Adrenal gland (tissue), 12 donors: ENCODE results near the gene TNRC6B. TPM values are rescaled to one million over a fixed set of nuclear protein-coding genes. Genes with fewer than 3 reads are reported as not detected.

ENCODE experiments used
- DNase-seq, 7 donors: peaks; one replicate each; pipeline ENCODE4 v3.0.0-alpha.2; 2019 to 2020
- H3K27ac ChIP-seq, 5 donors: fragments of 200-600 bp; sonication (generic) in 4 of 5; 1 replicate in 3 of 5; 2 replicates in 2 of 5; pipeline versions ENCODE4 v1.5.1 to v1.8.0; 2016 to 2020; ENCODE audit warnings: mild to moderate bottlenecking in 1 of 5
- H3K27me3 ChIP-seq: fragments of 200-600 bp; 2 replicates; pipeline ENCODE4 v1.8.0; 2021
- H3K36me3 ChIP-seq, 2 donors: fragments of 200-600 bp; replicated peaks in 1 of 2; 1 replicate in 1 of 2; 2 replicates in 1 of 2; pipeline versions ENCODE4 v1.5.1 to v1.8.0; 2018 to 2022
- H3K4me1 ChIP-seq, 2 donors: fragments of 200-600 bp; replicated peaks in 1 of 2; 1 replicate in 1 of 2; 2 replicates in 1 of 2; pipeline versions ENCODE4 v1.5.1 to v1.8.0; 2018 to 2021
- H3K4me3 ChIP-seq, 4 donors: fragments of 200-600 bp; sonication (generic) in 3 of 4; one replicate each; pipeline ENCODE4 v1.5.1; 2016 to 2018
- H3K9me3 ChIP-seq, 3 donors: fragments of 200-600 bp; sonication (generic) in 1 of 3; replicated peaks in 1 of 3; 1 replicate in 2 of 3; 2 replicates in 1 of 3; pipeline versions ENCODE4 v1.5.1 to v1.8.0; 2016 to 2021
- POLR2A ChIP-seq, 2 donors: fragments of 450-650 bp; IDR thresholded peaks; one replicate each; pipeline ENCODE4 v1.6.1; 2017; ENCODE audit warnings: antibody characterized with exemption in 2 of 2, mild to moderate bottlenecking in 2 of 2, moderate library complexity in 1 of 2
- WGBS, 4 donors: extraction: QIAGEN DNeasy Blood & Tissue Kit in 2 of 4; methylation state at CpG; one replicate each; pipeline versions ENCODE4 v1.1.5 to v1.1.7; 2013 to 2017; 5-methylcytosine and 5-hydroxymethylcytosine counted together
- intact Hi-C, 2 donors: fragments of 100-400 bp; cut with DNase I; formaldehyde crosslinking; loops; one replicate each; pipeline versions ENCODE4 v1.14.1 to v1.15.0; 2022 to 2023
- polyA plus RNA-seq, 3 donors: library from polyadenylated mRNA; stranded (reverse); fragments of 200-250 nt in 2 of 3; fragments of 350-450 nt in 1 of 3; fragmentation: Illumina TruSeq in 1 of 3; extraction: RNeasy Lipid Tissue Mini Kit (QIAGEN cat#74804) in 1 of 3; gene quantifications; one replicate each; pipeline ENCODE4 v1.2.3, GENCODE V29; 2013 to 2014
- total RNA-seq, 9 donors: library from RNA; depleted of rRNA in 4 of 9; stranded (reverse); fragments of >200 nt in 4 of 9; fragments of 120-200 nt in 1 of 9; fragmentation: NEBNext Ultra II Directional in 1 of 9; extraction: Animal tissue kit (Norgen Biotek cat#: 25700) in 1 of 9; gene quantifications; one replicate each; pipeline versions ENCODE4 v1.1.0 to v1.2.4, GENCODE V29; 2013 to 2023
- TF ChIP-seq, protein P1 (sequence below), 6 experiments: fragments of 450-650 bp in 4 of 6; fragments of 200-600 bp in 2 of 6; sonication (generic) in 1 of 6; IDR thresholded peaks; 1 replicate in 5 of 6; 2 replicates in 1 of 6; pipeline versions ENCODE4 v1.5.1 to v1.8.0; 2016 to 2021; ENCODE audit warnings: antibody characterized with exemption in 6 of 6, mild to moderate bottlenecking in 2 of 6, moderate library complexity in 1 of 6
- donor health status: healthy with polysubstance abuse.
- donor health status: Bipolar disorder and iron deficiency.
- donor health status: DM: yes; HTN: yes; CAD: no.
- donor health status: DM: no; HTN: no; CAD: no.
- donor health status: DM: no; HTN: no; CAD: no.
- donor health status: DM: yes; HTN: yes; CAD: no.

Gene TNRC6B
- total and polyA plus RNA-seq, 12 donors, result 2.8 to 57.6 (median 32.8) TPM

DNA sequence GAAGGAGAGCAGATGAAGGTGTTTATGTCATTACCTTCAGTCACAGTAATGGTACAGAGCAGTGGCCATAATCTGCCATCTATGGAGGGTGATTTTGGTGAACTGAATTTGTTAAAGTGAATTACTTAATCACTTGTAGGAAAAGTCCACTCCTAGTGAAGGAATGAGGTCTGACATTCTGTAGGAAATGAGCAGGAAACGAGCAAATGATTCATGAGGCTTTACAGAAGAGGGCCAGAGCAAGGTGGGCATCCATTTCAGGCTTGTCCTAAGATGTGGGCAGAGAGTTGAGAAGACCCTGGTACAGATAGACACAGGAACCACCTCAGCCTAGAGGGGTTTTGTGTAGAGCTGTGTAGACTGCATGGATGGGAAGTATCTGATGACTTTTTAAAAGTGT lies 186.7 kb downstream of the TNRC6B start:
- TF ChIP-seq, protein P1, sequence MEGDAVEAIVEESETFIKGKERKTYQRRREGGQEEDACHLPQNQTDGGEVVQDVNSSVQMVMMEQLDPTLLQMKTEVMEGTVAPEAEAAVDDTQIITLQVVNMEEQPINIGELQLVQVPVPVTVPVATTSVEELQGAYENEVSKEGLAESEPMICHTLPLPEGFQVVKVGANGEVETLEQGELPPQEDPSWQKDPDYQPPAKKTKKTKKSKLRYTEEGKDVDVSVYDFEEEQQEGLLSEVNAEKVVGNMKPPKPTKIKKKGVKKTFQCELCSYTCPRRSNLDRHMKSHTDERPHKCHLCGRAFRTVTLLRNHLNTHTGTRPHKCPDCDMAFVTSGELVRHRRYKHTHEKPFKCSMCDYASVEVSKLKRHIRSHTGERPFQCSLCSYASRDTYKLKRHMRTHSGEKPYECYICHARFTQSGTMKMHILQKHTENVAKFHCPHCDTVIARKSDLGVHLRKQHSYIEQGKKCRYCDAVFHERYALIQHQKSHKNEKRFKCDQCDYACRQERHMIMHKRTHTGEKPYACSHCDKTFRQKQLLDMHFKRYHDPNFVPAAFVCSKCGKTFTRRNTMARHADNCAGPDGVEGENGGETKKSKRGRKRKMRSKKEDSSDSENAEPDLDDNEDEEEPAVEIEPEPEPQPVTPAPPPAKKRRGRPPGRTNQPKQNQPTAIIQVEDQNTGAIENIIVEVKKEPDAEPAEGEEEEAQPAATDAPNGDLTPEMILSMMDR (IDR thresholded peaks at IDR 0.05), result no peak
- no peak for TF ChIP-seq POLR2A (IDR thresholded peaks at IDR 0.05)
- no peak overlapping the region for H3K27ac ChIP-seq
- peaks cover 0 to 78% of the 10 kb centered on the region in 2 donors for H3K36me3 ChIP-seq
- 81 to 91% (median 85%) methylated on average over 1 of the region's 1 CpG for WGBS, 4 donors
- no peaks in the 10 kb centered on the region for H3K27me3 ChIP-seq
- DNase-seq, result no peak
- H3K4me1 ChIP-seq, result no peaks in the 10 kb centered on the region
- H3K4me3 ChIP-seq, result no peak overlapping the region
- intact Hi-C loops, result no loop called here
- H3K9me3 ChIP-seq, result no peaks in the 10 kb centered on the region

DNA sequence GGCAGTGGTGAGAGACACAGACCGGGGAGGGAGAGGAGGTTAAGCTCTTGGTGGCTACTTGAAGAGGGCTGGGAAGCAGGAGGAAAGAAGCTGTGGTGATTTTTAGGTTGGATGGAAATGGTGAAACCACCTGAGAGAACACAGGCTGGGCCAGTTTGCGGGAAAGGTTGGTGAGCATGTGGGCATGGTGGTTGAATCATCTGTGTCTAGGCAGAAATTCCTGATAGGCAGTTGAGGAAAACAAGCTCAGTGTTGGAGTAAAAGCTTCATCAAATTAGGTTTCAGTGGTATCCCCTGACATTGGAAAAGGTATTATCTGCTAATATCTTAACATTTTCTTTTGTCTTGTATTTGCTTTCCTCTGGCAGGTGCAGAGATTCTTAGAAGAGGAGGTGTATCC lies 188.3 kb downstream of the TNRC6B start:
- Histone ChIP-seq H3K36me3 (peaks cover 0 to 62% of the 10 kb centered on the region in 2 donors), H3K27ac (no peak overlapping the region), H3K4me3 (no peak overlapping the region), H3K4me1 (peaks cover 0 to under 1% of the 10 kb centered on the region in 2 donors), H3K9me3 (no peaks in the 10 kb centered on the region), H3K27me3 (no peaks in the 10 kb centered on the region)
- intact Hi-C loops, result no loop called here
- no peak for DNase-seq
- TF ChIP-seq, protein P1 (IDR thresholded peaks at IDR 0.05), result no peak
- no peak for TF ChIP-seq POLR2A (IDR thresholded peaks at IDR 0.05)
- WGBS, 4 donors, result 95 to 98% (median 98%) methylated on average over 2 of the region's 2 CpGs

DNA sequence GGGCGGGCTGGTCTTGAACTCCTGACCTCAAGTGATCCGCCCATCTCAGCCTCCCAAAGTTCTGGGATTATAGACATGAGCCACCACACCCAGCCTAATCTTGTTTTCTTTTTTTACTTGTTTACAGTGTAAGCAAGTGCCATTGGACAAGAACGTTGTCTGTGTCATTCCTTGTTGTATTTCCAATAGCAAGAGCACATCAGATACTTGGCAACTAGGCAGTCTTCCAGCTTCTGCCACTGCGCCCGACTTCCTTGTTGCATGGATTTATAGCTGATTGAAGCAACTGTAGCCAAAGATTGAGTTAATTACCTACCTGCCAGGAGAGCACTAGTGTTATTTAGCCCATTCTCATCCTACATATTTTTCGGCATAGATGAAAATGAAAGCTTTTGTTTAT lies 189.6 kb downstream of the TNRC6B start:
- no peak overlapping the region for H3K27ac ChIP-seq
- H3K4me1 ChIP-seq, result peaks cover 1 to 10% of the 10 kb centered on the region in 2 donors
- no peak overlapping the region for H3K4me3 ChIP-seq
- 73 to 80% (median 76%) methylated on average over 6 of the region's 6 CpGs for WGBS, 4 donors
- H3K27me3 ChIP-seq, result no peaks in the 10 kb centered on the region
- no peak for DNase-seq
- intact Hi-C loops, result no loop called here
- H3K9me3 ChIP-seq, result no peaks in the 10 kb centered on the region
- peaks cover 0 to 49% of the 10 kb centered on the region in 2 donors for H3K36me3 ChIP-seq
- TF ChIP-seq POLR2A (IDR thresholded peaks at IDR 0.05), result no peak
- TF ChIP-seq, protein P1 (IDR thresholded peaks at IDR 0.05), result no peak

DNA sequence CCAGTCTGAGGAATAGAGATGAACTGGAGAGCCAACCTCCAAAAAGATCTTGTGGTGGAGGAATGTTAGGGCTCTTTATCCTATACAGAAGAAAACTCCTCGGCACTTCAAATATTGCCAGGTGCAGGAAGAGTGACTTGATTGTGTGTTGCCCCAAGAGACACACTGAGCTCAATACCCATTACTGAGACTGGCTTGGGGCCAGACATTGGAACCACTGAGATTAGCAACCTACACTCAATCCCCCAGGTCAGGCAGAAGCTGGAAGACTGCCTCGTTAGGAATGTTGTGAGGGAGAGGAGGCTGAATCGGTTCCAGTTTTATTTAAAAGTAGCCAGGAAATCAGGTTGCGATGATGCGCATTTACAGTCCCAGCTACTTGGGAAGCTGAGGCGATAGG lies 190.3 kb downstream of the TNRC6B start:
- Histone ChIP-seq H3K36me3 (peaks cover 0 to 43% of the 10 kb centered on the region in 2 donors), H3K4me3 (no peak overlapping the region), H3K27me3 (no peaks in the 10 kb centered on the region), H3K4me1 (peaks cover 8 to 17% of the 10 kb centered on the region in 2 donors), H3K27ac (no peak overlapping the region), H3K9me3 (no peaks in the 10 kb centered on the region)
- intact Hi-C loops, result no loop called here
- no peak for DNase-seq
- 86 to 93% (median 90%) methylated on average over 6 of the region's 6 CpGs for WGBS, 4 donors
- no peak for TF ChIP-seq POLR2A (IDR thresholded peaks at IDR 0.05)
- TF ChIP-seq, protein P1 (IDR thresholded peaks at IDR 0.05), result no peak
